HG03095 (cell line): ENCODE results near the gene THBD.
"Not testable (repeated sequence)": the region's sequence is repeated elsewhere in the genome, so short reads cannot be mapped to it uniquely, and the experiment has no call there.

Experiments used
- ATAC-seq: cut with Tn5 transposase; IDR thresholded peaks from one replicate; pipeline ENCODE4 v1.9.1; 2021; ENCODE audit warnings: moderate library complexity; ENCODE audit not compliant: unreplicated experiment

Gene THBD

GRCh38 chr20:23037017-23037481 is 12.4 kb downstream of the THBD start:
- ATAC-seq: no peak

- no peak for ATAC-seq
These were observed 13.1 kb downstream of the THBD start for GRCh38 chr20:23036371-23036770.

GRCh38 chr20:23035731-23036130 is 13.7 kb downstream of the THBD start:
- no peak for ATAC-seq

- no peak for ATAC-seq
These were observed 14.5 kb downstream of the THBD start, which contains the start of gene SSTR4 for GRCh38 chr20:23034721-23035671. Gene SSTR4, plus strand, starts transcription at chr20:23035312. Its CDS starts 172 bp downstream, at chr20:23035484.

- no peak for ATAC-seq
These were observed 15.6 kb downstream of the THBD start for GRCh38 chr20:23033918-23034317.

DNA sequence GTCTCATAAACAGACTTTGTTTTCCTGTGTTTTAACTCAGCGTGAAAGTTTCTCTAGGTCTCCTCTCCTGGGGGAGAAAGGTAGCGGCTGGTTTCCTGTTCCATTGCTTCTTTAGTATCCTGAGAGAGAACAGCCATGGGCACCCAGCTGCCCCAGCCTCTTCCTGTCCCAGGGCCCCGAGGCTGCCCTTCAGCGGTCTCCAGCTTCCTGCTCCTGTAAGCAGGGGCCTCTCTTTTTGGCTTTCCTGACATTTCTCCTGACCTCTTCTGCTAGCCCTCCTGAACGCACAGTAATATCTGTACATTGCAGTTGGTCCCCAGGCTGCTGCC is 16.8 kb downstream of the THBD start:
- no peak for ATAC-seq

GRCh38 chr20:23032056-23032749 is 17.3 kb downstream of the THBD start:
- ATAC-seq: no peak

DNA sequence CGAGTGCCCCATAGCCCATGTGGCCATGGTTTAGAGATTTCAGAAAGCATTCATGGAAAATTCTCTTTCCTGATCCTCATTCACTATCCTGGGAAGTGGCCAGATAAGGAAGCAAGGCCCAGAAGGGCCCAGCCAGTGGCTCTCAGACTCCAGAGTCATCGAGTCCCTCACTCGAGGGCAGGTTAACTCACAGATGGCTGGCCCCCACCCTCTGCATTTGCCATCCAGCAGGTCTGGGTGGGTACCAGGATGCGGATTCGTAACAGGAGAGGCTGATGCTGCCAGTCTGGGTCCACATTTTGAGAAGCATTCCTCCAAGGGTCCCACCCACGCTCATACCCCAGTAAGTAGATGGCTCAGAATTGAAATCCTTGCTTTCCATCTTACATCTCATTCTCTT is 18.1 kb downstream of the THBD start:
- no peak for ATAC-seq

DNA sequence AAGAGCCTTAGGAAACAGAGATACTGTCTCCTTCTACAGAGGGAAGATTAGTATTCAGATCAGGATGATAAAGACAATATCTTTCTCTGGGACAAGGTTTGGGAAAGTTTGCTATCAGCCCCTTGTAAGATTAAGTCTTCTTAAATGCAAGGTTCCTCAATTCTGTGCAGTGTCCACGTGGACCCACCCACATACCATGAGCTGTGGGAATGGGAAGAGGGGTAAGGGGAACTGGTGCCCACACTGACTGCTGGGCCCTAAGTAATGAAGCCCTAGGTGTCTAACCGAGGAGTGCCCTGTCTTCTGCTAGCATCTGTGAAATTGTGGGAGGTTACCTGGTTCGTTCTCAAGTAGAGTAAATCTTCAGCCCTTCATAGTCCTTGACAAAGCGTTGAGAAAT is 20.1 kb downstream of the THBD start:
- no peak for ATAC-seq

DNA sequence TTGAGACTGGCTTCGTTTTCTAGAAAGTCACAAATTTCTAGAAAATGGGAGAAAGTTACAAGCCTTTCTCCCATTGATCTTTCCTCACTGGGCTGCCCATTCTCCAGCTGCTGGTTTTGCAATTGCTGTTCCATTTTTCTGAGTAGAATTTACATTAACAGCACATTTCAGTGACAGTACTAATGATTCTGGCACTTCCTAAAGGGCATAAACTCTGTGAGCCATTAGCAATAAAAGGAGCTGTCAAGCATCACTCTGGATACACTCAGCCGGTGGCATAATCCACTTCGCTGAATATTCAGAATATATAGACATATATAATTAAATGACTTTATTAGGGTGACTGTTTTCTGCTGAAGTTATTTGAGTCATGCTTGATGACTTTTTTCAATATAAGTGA is 21.1 kb downstream of the THBD start:
- ATAC-seq: no peak

- no peak for ATAC-seq
These were observed 21.8 kb downstream of the THBD start for GRCh38 chr20:23027721-23028120.

DNA sequence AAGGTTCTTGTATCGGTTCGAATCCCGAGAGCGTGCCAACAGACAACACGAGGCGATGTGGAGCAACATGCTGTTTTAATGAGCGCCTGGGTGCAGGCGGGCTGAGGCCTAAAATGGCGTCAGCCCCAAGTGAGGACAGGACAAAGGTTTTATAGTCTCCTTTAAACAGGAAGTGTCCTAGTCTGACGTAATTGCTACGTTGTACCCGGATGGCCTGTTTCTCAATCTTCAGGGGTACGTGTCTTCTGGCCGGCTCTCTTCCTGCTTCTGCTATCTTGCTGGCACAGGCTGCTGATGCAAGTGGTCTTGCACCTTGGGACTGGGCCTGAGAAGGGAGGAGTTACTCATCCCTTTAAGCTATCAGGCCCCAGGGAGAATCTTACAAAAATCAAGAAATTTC is 24.0 kb downstream of the THBD start:
- ATAC-seq: not testable (repeated sequence)

GRCh38 chr20:23024701-23025100 is 24.8 kb downstream of the THBD start:
- no peak for ATAC-seq

DNA sequence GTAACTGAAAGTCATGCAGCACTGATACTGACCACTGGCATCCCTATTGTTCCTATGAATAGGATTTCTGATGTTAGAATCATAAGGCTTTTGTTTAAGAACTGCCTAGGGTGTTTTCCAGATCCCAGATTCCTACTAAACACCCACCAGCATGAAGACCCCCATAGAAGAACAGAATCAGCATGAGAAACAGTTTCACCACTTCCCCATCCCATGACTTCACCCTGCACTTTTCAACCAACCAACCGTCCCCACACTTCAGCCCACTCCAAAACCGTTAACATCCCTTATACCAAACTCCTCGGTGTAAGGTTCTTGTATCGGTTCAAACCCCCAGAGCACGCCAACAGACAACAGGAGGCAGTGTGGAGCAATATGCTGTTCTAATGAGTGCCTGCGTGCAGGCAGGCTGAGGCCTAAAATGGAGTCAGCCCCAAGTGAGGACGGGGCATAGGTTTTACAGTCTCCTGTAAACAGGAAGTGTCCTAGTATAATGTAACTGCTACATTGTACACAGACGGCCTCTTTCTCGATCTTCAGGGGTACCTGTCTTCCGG is 25.8 kb downstream of the THBD start:
- ATAC-seq: no peak

- no peak for ATAC-seq
These were observed 26.6 kb downstream of the THBD start for GRCh38 chr20:23022849-23023248.

- ATAC-seq: no peak
These were observed 27.5 kb downstream of the THBD start for GRCh38 chr20:23021951-23022350.

GRCh38 chr20:23021541-23021940 is 27.9 kb downstream of the THBD start:
- no peak for ATAC-seq

DNA sequence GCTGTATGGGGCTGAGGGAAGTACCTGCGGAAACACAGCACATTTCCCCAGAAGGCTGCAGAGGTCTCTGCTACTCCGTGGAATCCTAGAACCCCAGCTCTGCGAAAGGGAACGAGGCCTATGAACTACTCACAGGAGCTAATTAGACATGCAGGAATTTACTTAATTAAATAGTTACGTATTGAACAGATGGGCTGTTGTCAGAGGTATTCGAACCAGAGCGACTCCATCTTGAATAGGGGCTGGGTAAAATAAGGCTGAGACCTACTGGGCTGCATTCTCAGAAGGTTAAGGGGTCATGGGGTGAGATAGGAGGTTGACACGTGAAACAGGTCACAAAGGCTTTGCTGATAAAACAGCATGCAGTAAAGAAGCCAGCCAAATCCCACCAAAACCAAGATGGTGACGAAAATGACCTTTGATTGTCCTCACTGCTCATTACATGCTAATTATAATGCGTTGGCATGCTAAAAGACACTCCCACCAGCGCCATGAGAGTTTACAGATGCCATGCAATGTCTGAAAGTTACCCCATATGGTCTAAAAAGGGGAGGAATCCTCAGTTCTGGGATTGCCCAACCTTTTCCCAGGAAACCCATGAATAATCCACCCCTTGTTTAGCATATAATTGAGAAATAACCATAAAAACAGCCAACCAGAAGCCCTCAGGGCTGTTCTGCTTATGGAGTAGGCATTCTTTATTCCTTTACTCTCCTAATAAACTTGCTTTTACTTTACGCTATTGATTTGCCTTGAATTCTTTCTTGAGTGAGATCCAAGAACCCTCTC is 29.0 kb downstream of the THBD start:
- ATAC-seq: no peak

GRCh38 chr20:23019403-23019802 is 30.1 kb downstream of the THBD start:
- ATAC-seq: no peak

DNA sequence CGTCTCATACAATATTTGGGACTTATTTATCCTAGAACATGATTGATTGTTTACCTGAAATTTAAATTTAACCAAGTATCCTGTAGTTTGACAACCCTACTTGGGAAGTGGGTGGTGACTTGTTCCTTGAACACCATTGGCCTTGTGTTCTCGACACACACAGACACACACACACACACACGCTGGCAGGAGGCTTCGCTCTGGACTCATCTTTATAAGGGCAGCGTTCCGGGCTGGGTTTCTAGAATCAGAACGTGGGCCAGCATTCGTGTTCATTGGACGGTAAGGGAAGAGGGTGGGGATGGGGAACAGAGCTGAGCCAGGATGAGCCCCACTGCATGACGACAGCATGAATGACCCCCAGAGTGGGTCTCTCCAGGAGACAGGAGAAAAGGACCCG is 30.5 kb downstream of the THBD start:
- ATAC-seq: no peak

DNA sequence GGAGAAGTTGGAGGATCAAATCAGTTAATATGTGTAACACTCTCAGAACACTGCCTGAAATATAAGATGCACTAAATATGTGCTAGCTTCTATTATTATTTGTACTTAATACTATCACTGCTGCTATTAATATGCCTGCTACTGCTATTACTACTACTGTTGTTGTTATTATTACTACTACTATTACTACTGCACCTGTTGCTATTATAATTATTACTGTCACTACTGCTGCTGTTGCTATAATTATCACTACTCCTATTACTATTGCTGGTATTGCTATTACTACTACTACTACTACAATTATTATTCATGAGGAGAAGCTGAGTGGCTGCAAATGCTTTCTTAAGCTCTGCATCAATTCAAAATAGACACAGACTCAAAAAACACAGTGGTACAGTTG is 31.0 kb downstream of the THBD start:
- no peak for ATAC-seq
